ENCODE measurements around the gene CES5A. TPM values are rescaled to one million over a fixed set of nuclear protein-coding genes. Genes with fewer than 3 reads are reported as not detected.
"Not testable (repeated sequence)": the region's sequence is repeated elsewhere in the genome, so short reads cannot be mapped to it uniquely, and the experiment has no call there.

Gene CES5A
- total and polyA plus RNA-seq, 2 of the 4 experiments (the other 2 are of a cell fraction) = not detected

DNA sequence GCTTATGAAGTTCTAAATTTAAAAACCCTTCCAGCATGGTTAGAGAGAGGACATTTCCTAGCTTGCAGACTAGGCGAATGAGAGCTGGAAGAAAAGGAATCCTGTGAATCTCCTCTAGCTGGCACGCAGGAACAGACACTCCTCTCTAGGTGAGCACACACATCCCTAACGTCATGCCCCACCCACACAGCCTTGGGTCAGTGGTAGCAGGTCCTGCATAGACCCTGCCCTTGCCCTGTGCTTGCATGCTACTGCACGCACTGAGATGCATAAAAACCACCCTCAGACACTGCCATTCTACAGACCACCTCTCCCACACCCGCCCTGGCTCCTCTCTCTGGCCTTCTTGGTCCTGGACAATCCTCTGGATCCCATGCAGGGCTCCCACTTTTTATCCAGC, 65.8 kb downstream of the CES5A start:
- Histone ChIP-seq H3K9ac (ENCODE audit: low read depth, low read length) (no peak overlapping the region), H3K27me3 (ENCODE audit: control insufficient read depth, insufficient read depth, low read length) (no peaks in the 10 kb centered on the region), H2BK15ac (ENCODE audit: low read depth, low read length) (no peak overlapping the region), H2AFZ (replicated peaks; ENCODE audit: low read length, poor library complexity) (no peak overlapping the region), H3K4me3 (ENCODE audit: insufficient read depth, low read depth, low read length) (no peak overlapping the region), H4K91ac (ENCODE audit: insufficient read depth, low read depth, low read length) (no peak overlapping the region), H3K4ac (ENCODE audit: low read depth, low read length) (no peak overlapping the region), H4K5ac (ENCODE audit: low read depth, low read length) (no peak overlapping the region), H3K9me1 (ENCODE audit: insufficient read depth, low read length) (no peaks in the 10 kb centered on the region), H3K14ac (replicated peaks; ENCODE audit: low read depth, low read length) (no peak overlapping the region), H3K4me2 (ENCODE audit: low read depth, low read length) (no peak overlapping the region), H4K8ac (ENCODE audit: low read depth in 2 of 2, low read length in 2 of 2) (no peak overlapping the region), H3K23ac (ENCODE audit: low read depth, low read length) (no peak overlapping the region), H3K36me3 (ENCODE audit: control insufficient read depth, insufficient read depth, low read length) (no peaks in the 10 kb centered on the region), H2BK5ac (ENCODE audit: low read depth, low read length, poor library complexity, severe bottlenecking) (no peak overlapping the region), H3K79me1 (ENCODE audit: low read depth in 1 of 2, low read length in 2 of 2) (no peaks in the 10 kb centered on the region), H2AK5ac (ENCODE audit: low read depth, low read length) (no peak overlapping the region), H3K18ac (ENCODE audit: low read depth, low read length) (no peak overlapping the region), H4K20me1 (ENCODE audit: insufficient read depth, low read length) (no peaks in the 10 kb centered on the region), H2BK120ac (ENCODE audit: low read depth, low read length) (no peak overlapping the region), H3K4me1 (ENCODE audit: control insufficient read depth, insufficient read depth, low read length) (no peaks in the 10 kb centered on the region), H2AK9ac (replicated peaks; ENCODE audit: low read depth, low read length, poor library complexity) (no peak overlapping the region), H3K27ac (ENCODE audit: insufficient read depth, low read length) (no peak overlapping the region), H3K9me3 (ENCODE audit: control insufficient read depth, insufficient read depth, low read length) (no peaks in the 10 kb centered on the region), H3K56ac (ENCODE audit: extremely low read depth, insufficient read depth, low read length) (no peak overlapping the region), H2BK20ac (ENCODE audit: low read depth, low read length) (no peak overlapping the region)
- in situ Hi-C loops (cut with MboI; ENCODE audit: low sequenced_read_pairs) = no loop called here
- TF ChIP-seq FOS (IDR thresholded peaks at IDR 0.05; ENCODE audit: low read depth, low read length) = no peak
- no peak for TF ChIP-seq RFX5 (IDR thresholded peaks at IDR 0.05; ENCODE audit: low read depth, low read length)
- no peak for TF ChIP-seq MAFK (IDR thresholded peaks at IDR 0.05; ENCODE audit: low read depth, low read length)
- TF ChIP-seq BHLHE40 (IDR thresholded peaks at IDR 0.05; ENCODE audit: low read depth, low read length) = no peak
- no peak for TF ChIP-seq RAD21 (IDR thresholded peaks at IDR 0.05; ENCODE audit: low read length)
- BruUV-seq (replicated peaks) = no TSS peak
- WGBS, 2 experiments (ENCODE audit: extremely low coverage in 2 of 2, insufficient read length in 1 of 2) = 17% methylated on average over 3 of the region's 5 CpGs; no CpG with 5 or more reads in 1 of the 2 experiments
- DNase-seq = no peak
- ChIA-PET POLR2A (ENCODE audit: unreplicated experiment) (no interaction called here), CTCF (no interaction called here)
- no peak for ATAC-seq (ENCODE audit: low read depth)
- dilution Hi-C loops (cut with HindIII; ENCODE audit: low sequenced_read_pairs, unreplicated experiment) = no loop called here
- intact Hi-C loops (cut with micrococcal nuclease) = no loop called here

- H4K5ac ChIP-seq (ENCODE audit: low read depth, low read length); H4K91ac ChIP-seq (ENCODE audit: insufficient read depth, low read depth, low read length); H3K9ac ChIP-seq (ENCODE audit: low read depth, low read length); POLR2A ChIA-PET (ENCODE audit: unreplicated experiment); H3K23ac ChIP-seq (ENCODE audit: low read depth, low read length); H3K56ac ChIP-seq (ENCODE audit: extremely low read depth, insufficient read depth, low read length); intact Hi-C loops (cut with micrococcal nuclease); in situ Hi-C loops (cut with MboI; ENCODE audit: low sequenced_read_pairs); H3K79me1 ChIP-seq (ENCODE audit: low read depth in 1 of 2, low read length in 2 of 2); H4K8ac ChIP-seq (ENCODE audit: low read depth in 2 of 2, low read length in 2 of 2); H3K27ac ChIP-seq (ENCODE audit: insufficient read depth, low read length); H3K4me3 ChIP-seq (ENCODE audit: insufficient read depth, low read depth, low read length); H3K4ac ChIP-seq (ENCODE audit: low read depth, low read length); H2BK5ac ChIP-seq (ENCODE audit: low read depth, low read length, poor library complexity, severe bottlenecking); H3K4me2 ChIP-seq (ENCODE audit: low read depth, low read length); H4K20me1 ChIP-seq (ENCODE audit: insufficient read depth, low read length); H2AK5ac ChIP-seq (ENCODE audit: low read depth, low read length); H2AFZ ChIP-seq (replicated peaks; ENCODE audit: low read length, poor library complexity); H3K36me3 ChIP-seq (ENCODE audit: control insufficient read depth, insufficient read depth, low read length); CTCF ChIA-PET; H2BK20ac ChIP-seq (ENCODE audit: low read depth, low read length); H3K18ac ChIP-seq (ENCODE audit: low read depth, low read length); H3K4me1 ChIP-seq (ENCODE audit: control insufficient read depth, insufficient read depth, low read length); dilution Hi-C loops (cut with HindIII; ENCODE audit: low sequenced_read_pairs, unreplicated experiment); H3K14ac ChIP-seq (replicated peaks; ENCODE audit: low read depth, low read length); H3K9me1 ChIP-seq (ENCODE audit: insufficient read depth, low read length); H3K27me3 ChIP-seq (ENCODE audit: control insufficient read depth, insufficient read depth, low read length); ATAC-seq (ENCODE audit: low read depth); H2AK9ac ChIP-seq (replicated peaks; ENCODE audit: low read depth, low read length, poor library complexity); H2BK15ac ChIP-seq (ENCODE audit: low read depth, low read length); H3K9me3 ChIP-seq (ENCODE audit: control insufficient read depth, insufficient read depth, low read length); DNase-seq; BruUV-seq (replicated peaks); H2BK120ac ChIP-seq (ENCODE audit: low read depth, low read length): not testable (repeated sequence)
- WGBS, 2 experiments (ENCODE audit: extremely low coverage in 2 of 2, insufficient read length in 1 of 2) = no CpG with 5 or more reads among the region's 1 CpG
Observed at GRCh38 chr16:55808286-55808685, 66.9 kb downstream of the CES5A start.

All from IMR-90 (cell line).